Loucy (cell line): ENCODE data around the gene ICAM4.
A peak's percentile ranks its signal among the peaks of the same experiment; 100 is the strongest.

Experiments
- H2AFZ ChIP-seq: fragments of 200-600 bp; sonication (generic); 2 replicates; pipeline ENCODE4 v1.6.0; 2016; ENCODE audit warnings: antibody characterized with exemption, mild to moderate bottlenecking, low read length, moderate library complexity
- H3F3A ChIP-seq: fragments of 200-600 bp; 2 replicates; pipeline ENCODE4 v1.6.0; 2016; ENCODE audit warnings: antibody characterized with exemption, low read depth, mild to moderate bottlenecking
- H3K27me3 ChIP-seq: fragments of 200-600 bp; sonication (generic); 2 replicates; pipeline ENCODE4 v1.6.1; 2014; ENCODE audit warnings: low read length, mild to moderate bottlenecking; ENCODE audit not compliant: insufficient read depth, poor library complexity, severe bottlenecking
- H3K36me3 ChIP-seq: fragments of 200-600 bp; sonication (generic); 2 replicates; pipeline ENCODE4 v1.6.1; 2016; ENCODE audit warnings: low read length; ENCODE audit not compliant: insufficient read depth
- H3K4me1 ChIP-seq: fragments of 200-600 bp; sonication (generic); 2 replicates; pipeline ENCODE4 v1.5.1; 2014; ENCODE audit warnings: low read length, mild to moderate bottlenecking; ENCODE audit not compliant: insufficient read depth, poor library complexity, severe bottlenecking
- H3K4me2 ChIP-seq: fragments of 200-600 bp; sonication (generic); 2 replicates; pipeline ENCODE4 v1.6.0; 2014; ENCODE audit warnings: antibody characterized with exemption, low read length, low read depth, mild to moderate bottlenecking; ENCODE audit not compliant: poor library complexity, severe bottlenecking
- H3K4me3 ChIP-seq: fragments of 200-600 bp; sonication (generic); 2 replicates; pipeline ENCODE4 v1.5.1; 2014; ENCODE audit warnings: low read length, mild to moderate bottlenecking, mixed read lengths; ENCODE audit not compliant: poor library complexity, severe bottlenecking
- H3K79me2 ChIP-seq: fragments of 200-600 bp; sonication (generic); 2 replicates; pipeline ENCODE4 v1.6.1; 2014; ENCODE audit warnings: low read length; ENCODE audit not compliant: insufficient read depth
- H3K9ac ChIP-seq: fragments of 200-600 bp; sonication (generic); 2 replicates; pipeline ENCODE4 v1.6.0; 2014; ENCODE audit warnings: mild to moderate bottlenecking, low read depth, low read length, moderate library complexity; ENCODE audit not compliant: poor library complexity, severe bottlenecking
- H3K9me2 ChIP-seq: fragments of 200-600 bp; sonication (generic); replicated peaks from 2 replicates; pipeline ENCODE4 v1.6.1; 2016; ENCODE audit warnings: low read depth, low read length, mixed read lengths
- H3K9me3 ChIP-seq: fragments of 200-600 bp; sonication (generic); 2 replicates; pipeline ENCODE4 v1.6.1; 2014; ENCODE audit warnings: mild to moderate bottlenecking, antibody characterized with exemption, low read length, low read depth; ENCODE audit not compliant: insufficient read depth
- H4K20me1 ChIP-seq: fragments of 200-600 bp; sonication (generic); 2 replicates; pipeline ENCODE4 v1.6.0; 2014; ENCODE audit warnings: antibody characterized with exemption, low read length, mild to moderate bottlenecking; ENCODE audit not compliant: insufficient read depth, poor library complexity, severe bottlenecking
- EZH2phosphoT487 ChIP-seq: fragments of 200-600 bp; IDR thresholded peaks from 2 replicates; pipeline ENCODE4 v1.6.1; 2018; ENCODE audit warnings: antibody characterized with exemption, mild to moderate bottlenecking, moderate library complexity, borderline replicate concordance
- TF ChIP-seq, protein P1 (sequence below): fragments of 200-600 bp; sonication (generic); conservative IDR thresholded peaks from 2 replicates; pipeline ENCODE4 v1.5.1; 2014; ENCODE audit warnings: mild to moderate bottlenecking, antibody characterized with exemption, low read length

ICAM4 gene

DNA sequence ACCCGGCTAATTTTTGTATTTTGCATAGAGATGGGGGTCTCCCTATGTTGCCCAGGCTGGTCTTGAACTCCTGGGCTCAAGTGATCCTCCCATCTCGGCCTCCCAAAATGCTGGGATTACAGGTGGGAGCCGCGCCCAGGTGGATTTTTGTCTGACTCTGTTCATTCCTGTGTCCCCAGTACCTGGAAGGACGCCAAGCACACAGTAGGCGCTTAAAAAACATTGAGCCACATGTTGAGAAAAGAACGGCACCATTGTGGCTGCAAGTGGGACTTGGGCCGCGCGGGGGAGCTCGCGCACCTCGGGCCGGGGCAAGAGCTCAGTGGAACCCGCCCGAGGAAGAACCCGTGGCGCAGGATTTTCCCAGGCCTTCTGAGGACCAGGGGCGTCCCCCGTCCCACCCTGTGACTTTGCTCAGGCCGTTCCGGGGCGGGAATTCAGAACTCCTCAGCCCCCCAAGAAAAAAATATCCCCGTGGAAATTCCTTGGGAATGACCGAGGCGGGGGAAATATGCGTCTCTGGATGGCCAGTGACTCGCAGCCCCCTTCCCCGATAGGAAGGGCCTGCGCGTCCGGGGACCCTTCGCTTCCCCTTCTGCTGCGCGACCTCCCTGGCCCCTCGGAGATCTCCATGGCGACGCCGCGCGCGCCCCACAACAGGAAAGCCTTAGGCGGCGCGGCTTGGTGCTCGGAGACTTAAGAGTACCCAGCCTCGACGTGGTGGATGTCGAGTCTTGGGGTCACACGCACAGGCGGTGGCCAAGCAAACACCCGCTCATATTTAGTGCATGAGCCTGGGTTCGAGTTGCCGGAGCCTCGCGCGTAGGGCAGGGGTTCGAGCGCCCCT is 17.2 kb upstream of the ICAM4 start:
- H3K4me1 ChIP-seq: peaks cover 21% of the 10 kb centered on the region
- no peaks in the 10 kb centered on the region for H4K20me1 ChIP-seq
- TF ChIP-seq, protein P1, sequence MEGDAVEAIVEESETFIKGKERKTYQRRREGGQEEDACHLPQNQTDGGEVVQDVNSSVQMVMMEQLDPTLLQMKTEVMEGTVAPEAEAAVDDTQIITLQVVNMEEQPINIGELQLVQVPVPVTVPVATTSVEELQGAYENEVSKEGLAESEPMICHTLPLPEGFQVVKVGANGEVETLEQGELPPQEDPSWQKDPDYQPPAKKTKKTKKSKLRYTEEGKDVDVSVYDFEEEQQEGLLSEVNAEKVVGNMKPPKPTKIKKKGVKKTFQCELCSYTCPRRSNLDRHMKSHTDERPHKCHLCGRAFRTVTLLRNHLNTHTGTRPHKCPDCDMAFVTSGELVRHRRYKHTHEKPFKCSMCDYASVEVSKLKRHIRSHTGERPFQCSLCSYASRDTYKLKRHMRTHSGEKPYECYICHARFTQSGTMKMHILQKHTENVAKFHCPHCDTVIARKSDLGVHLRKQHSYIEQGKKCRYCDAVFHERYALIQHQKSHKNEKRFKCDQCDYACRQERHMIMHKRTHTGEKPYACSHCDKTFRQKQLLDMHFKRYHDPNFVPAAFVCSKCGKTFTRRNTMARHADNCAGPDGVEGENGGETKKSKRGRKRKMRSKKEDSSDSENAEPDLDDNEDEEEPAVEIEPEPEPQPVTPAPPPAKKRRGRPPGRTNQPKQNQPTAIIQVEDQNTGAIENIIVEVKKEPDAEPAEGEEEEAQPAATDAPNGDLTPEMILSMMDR: peak; percentile 91
- no peak for TF ChIP-seq EZH2phosphoT487
- H3K79me2 ChIP-seq: peaks cover 9% of the 10 kb centered on the region; the same call in 1 of the 2 replicates
- H3K27me3 ChIP-seq: no peaks in the 10 kb centered on the region
- H3K9me2 ChIP-seq: no peaks in the 10 kb centered on the region
- H3K36me3 ChIP-seq: no peaks in the 10 kb centered on the region
- H3K9me3 ChIP-seq: no peaks in the 10 kb centered on the region
- peak overlapping the region; percentile 73 for H3K4me3 ChIP-seq
- peak overlapping the region; percentile 85 for H2AFZ ChIP-seq
- H3K9ac ChIP-seq: peak overlapping the region; percentile 75
- H3F3A ChIP-seq: no peaks in the 10 kb centered on the region
- peak overlapping the region; percentile 70 for H3K4me2 ChIP-seq

DNA sequence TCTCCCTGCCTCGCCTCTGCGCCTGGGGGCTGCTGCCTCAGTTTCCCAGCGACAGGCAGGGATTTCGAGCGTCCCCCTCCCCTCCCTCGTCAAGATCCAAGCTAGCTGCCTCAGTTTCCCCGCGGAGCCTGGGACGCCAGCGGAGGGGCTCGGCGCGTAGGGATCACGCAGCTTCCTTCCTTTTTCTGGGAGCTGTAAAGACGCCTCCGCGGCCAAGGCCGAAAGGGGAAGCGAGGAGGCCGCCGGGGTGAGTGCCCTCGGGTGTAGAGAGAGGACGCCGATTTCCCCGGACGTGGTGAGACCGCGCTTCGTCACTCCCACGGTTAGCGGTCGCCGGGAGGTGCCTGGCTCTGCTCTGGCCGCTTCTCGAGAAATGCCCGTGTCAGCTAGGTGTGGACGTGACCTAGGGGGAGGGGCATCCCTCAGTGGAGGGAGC is 16.6 kb upstream of the ICAM4 start:
- Histone ChIP-seq H3K36me3 (no peaks in the 10 kb centered on the region), H3K9me3 (no peaks in the 10 kb centered on the region), H3K79me2 (peaks cover 9% of the 10 kb centered on the region; the same call in 1 of the 2 replicates), H2AFZ (peak overlapping the region; percentile 85), H3K9ac (peak overlapping the region; percentile 75), H3K4me2 (peak overlapping the region; percentile 70), H3F3A (no peaks in the 10 kb centered on the region), H4K20me1 (no peaks in the 10 kb centered on the region), H3K9me2 (no peaks in the 10 kb centered on the region), H3K27me3 (no peaks in the 10 kb centered on the region), H3K4me3 (peak overlapping the region; percentile 73), H3K4me1 (peaks cover 21% of the 10 kb centered on the region)
- TF ChIP-seq EZH2phosphoT487: no peak
- TF ChIP-seq, protein P1: no peak

DNA sequence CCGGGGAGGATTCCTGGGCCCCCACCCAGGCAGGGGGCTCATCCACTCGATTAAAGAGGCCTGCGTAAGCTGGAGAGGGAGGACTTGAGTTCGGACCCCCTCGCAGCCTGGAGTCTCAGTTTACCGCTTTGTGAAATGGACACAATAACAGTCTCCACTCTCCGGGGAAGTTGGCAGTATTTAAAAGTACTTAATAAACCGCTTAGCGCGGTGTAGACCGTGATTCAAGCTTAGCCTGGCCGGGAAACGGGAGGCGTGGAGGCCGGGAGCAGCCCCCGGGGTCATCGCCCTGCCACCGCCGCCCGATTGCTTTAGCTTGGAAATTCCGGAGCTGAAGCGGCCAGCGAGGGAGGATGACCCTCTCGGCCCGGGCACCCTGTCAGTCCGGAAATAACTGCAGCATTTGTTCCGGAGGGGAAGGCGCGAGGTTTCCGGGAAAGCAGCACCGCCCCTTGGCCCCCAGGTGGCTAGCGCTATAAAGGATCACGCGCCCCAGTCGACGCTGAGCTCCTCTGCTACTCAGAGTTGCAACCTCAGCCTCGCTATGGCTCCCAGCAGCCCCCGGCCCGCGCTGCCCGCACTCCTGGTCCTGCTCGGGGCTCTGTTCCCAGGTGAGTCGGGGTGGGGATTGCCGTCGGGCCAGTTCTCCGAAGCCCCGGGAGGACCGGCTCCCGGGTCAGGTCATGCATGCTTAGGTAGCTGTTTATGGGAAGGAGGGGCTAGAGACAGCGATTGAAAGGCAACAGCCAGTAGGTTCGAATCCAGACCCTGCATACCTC is 15.9 kb upstream of the ICAM4 start, which contains the start of gene ICAM1:
ICAM1 (plus strand) TSS at position 505 of the 779 bp plus-strand sequence; CDS start at position 545, 40 bp downstream.
- peak within 1 kb of the TSS; percentile 85 for H2AFZ ChIP-seq
- peak within 1 kb of the TSS; percentile 70 for H3K4me2 ChIP-seq
- no peak for TF ChIP-seq EZH2phosphoT487
- TF ChIP-seq, protein P1: no peak
- H3K9me2 ChIP-seq: no peaks in the 10 kb centered on the region
- peaks cover 9% of the 10 kb centered on the region; the same call in 1 of the 2 replicates for H3K79me2 ChIP-seq
- H3K9ac ChIP-seq: peak within 1 kb of the TSS; percentile 75
- H3K4me3 ChIP-seq: peak within 1 kb of the TSS; percentile 73
- H3K4me1 ChIP-seq: peaks cover 21% of the 10 kb centered on the region
- H3K9me3 ChIP-seq: no peaks in the 10 kb centered on the region
- no peaks in the 10 kb centered on the region for H3K36me3 ChIP-seq
- no peaks in the 10 kb centered on the region for H4K20me1 ChIP-seq
- no peaks in the 10 kb centered on the region for H3K27me3 ChIP-seq
- no peaks in the 10 kb centered on the region for H3F3A ChIP-seq
